ENCODE measurements around the gene TCAF1.
"Not testable (repeated sequence)": the region's sequence is repeated elsewhere in the genome, so short reads cannot be mapped to it uniquely, and the experiment has no call there.

DNA sequence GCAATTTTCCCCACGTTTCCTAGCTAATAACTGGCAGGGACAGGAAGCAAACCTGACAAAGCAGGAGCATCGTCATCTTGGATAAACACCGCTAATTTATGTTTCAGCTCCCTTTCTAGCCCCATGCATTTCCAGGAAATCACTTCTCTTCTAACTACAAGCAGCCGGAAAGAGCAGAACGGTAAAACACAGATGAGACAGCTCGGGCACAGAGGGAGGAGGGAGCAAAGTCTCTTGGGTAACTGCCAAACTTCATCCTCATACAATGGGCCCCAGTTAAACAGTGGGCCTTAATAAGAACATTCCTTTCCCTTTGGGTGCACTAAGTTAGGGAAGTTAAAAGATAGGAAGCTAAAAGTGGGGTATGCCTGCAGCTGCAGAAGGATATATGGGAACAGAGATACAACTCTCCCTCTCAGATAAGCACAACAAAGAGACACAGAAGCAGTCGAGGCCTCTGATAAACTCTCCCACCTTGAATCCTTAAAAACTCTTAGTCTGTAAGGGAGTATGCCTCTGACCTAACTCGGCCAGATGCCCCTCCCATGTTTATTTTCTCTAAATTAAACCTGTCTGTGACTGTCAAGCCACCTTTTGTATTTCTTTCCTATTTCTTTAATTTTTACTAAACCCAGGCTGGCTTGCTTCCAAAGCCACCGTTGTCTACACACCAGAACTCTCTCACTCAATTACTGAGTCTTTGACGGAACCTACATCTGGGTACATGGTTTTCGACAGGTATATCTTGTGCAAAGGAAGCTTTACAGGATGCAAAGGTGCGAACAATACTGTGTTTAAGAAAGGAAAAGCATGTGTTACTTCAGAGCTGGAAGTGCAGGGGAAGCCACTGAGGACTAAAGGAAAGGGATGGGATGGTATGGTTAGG lies 80.3 kb downstream of the TCAF1 start:
- TF ChIP-seq, protein P1, sequence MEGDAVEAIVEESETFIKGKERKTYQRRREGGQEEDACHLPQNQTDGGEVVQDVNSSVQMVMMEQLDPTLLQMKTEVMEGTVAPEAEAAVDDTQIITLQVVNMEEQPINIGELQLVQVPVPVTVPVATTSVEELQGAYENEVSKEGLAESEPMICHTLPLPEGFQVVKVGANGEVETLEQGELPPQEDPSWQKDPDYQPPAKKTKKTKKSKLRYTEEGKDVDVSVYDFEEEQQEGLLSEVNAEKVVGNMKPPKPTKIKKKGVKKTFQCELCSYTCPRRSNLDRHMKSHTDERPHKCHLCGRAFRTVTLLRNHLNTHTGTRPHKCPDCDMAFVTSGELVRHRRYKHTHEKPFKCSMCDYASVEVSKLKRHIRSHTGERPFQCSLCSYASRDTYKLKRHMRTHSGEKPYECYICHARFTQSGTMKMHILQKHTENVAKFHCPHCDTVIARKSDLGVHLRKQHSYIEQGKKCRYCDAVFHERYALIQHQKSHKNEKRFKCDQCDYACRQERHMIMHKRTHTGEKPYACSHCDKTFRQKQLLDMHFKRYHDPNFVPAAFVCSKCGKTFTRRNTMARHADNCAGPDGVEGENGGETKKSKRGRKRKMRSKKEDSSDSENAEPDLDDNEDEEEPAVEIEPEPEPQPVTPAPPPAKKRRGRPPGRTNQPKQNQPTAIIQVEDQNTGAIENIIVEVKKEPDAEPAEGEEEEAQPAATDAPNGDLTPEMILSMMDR (conservative IDR thresholded peaks at IDR 0.05; ENCODE audit: low read length): not testable (repeated sequence)
- TF ChIP-seq EZH2phosphoT487 (IDR thresholded peaks at IDR 0.05; ENCODE audit: borderline replicate concordance): not testable (repeated sequence)

Measured in Loucy (cell line).